ENCODE results near the gene PPFIBP2. TPM values are rescaled to one million over a fixed set of nuclear protein-coding genes. Genes with fewer than 3 reads are reported as not detected.
A peak's percentile ranks its signal among the peaks of the same experiment; 100 is the strongest.
"Not testable (repeated sequence)": the region's sequence is repeated elsewhere in the genome, so short reads cannot be mapped to it uniquely, and the experiment has no call there.

PPFIBP2 gene
- total RNA-seq, 1 experiment from 2014 or later = 5.7 TPM

- H3K27ac ChIP-seq (ENCODE audit: low read depth, low read length, poor library complexity, severe bottlenecking) = no peak overlapping the region
- TF ChIP-seq EZH2 (IDR thresholded peaks at IDR 0.05; ENCODE audit: borderline replicate concordance, low read depth, low read length, poor library complexity, severe bottlenecking) (no peak), CTCF (conservative IDR thresholded peaks at IDR 0.05; ENCODE audit: low read depth, low read length) (no peak)
- BruUV-seq (replicated peaks) = no TSS peak
- peaks cover 20% of the 10 kb centered on the region for H3K27me3 ChIP-seq (replicated peaks; ENCODE audit: insufficient read depth, low read depth, low read length, poor library complexity)
- peaks cover 8% of the 10 kb centered on the region for H3K4me1 ChIP-seq (ENCODE audit: insufficient read depth, low read length, poor library complexity, severe bottlenecking)
- H3K36me3 ChIP-seq (ENCODE audit: insufficient read depth, low read length, poor library complexity, severe bottlenecking) = no peaks in the 10 kb centered on the region
- intact Hi-C loops (cut with micrococcal nuclease; ENCODE audit: unreplicated experiment) = loop anchor here (5.0 kb wide), 1 partner anchor 178 kb away; no protein-coding TSS in a partner anchor
- no peak for DNase-seq (ENCODE audit: low spot score)
- CTCF ChIA-PET = no interaction called here
- H3K4me3 ChIP-seq (ENCODE audit: low read depth, low read length, poor library complexity, severe bottlenecking) = peak overlapping the region; percentile 61
- no peaks in the 10 kb centered on the region for H3K9me3 ChIP-seq (ENCODE audit: low read depth, low read length, poor library complexity, severe bottlenecking)
- POLR2A ChIA-PET (ENCODE audit: low non-redundant PET) = no interaction called here
Observed at GRCh38 chr11:7514099-7514591, 346 bp downstream of the PPFIBP2 start.

DNA sequence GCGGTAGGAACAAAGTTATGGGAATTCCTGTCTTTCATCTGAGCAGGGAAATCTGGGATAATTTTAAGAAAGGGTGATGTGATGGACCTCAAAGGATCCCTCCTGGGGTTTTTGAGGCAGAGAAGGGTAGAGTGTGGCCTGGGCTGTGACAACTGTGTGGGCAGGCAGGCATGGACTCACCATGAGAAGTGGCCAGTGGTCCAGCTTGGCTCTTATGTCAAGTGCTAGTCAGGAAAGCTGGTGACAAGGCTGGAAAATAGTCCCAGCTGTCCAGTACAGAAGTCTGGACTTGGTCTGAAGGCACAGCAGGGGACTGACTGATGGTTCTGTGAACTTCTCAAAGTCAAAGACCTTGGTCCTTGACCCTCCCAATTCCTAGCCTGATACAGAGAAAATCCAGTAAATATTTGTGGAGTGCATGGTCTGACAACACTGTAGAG lies 1.7 kb downstream of the PPFIBP2 start:
- no peak for DNase-seq (ENCODE audit: low spot score)
- H3K4me3 ChIP-seq (ENCODE audit: low read depth, low read length, poor library complexity, severe bottlenecking) = no peak overlapping the region
- peaks cover 20% of the 10 kb centered on the region for H3K27me3 ChIP-seq (replicated peaks; ENCODE audit: insufficient read depth, low read depth, low read length, poor library complexity)
- CTCF ChIA-PET = no interaction called here
- H3K9me3 ChIP-seq (ENCODE audit: low read depth, low read length, poor library complexity, severe bottlenecking) = no peaks in the 10 kb centered on the region
- no TSS peak for BruUV-seq (replicated peaks)
- no peak overlapping the region for H3K27ac ChIP-seq (ENCODE audit: low read depth, low read length, poor library complexity, severe bottlenecking)
- intact Hi-C loops (cut with micrococcal nuclease; ENCODE audit: unreplicated experiment) = no loop called here
- H3K4me1 ChIP-seq (ENCODE audit: insufficient read depth, low read length, poor library complexity, severe bottlenecking) = peaks cover 8% of the 10 kb centered on the region
- no peak for TF ChIP-seq CTCF (conservative IDR thresholded peaks at IDR 0.05; ENCODE audit: low read depth, low read length)
- POLR2A ChIA-PET (ENCODE audit: low non-redundant PET) = no interaction called here
- H3K36me3 ChIP-seq (ENCODE audit: insufficient read depth, low read length, poor library complexity, severe bottlenecking) = no peaks in the 10 kb centered on the region

DNA sequence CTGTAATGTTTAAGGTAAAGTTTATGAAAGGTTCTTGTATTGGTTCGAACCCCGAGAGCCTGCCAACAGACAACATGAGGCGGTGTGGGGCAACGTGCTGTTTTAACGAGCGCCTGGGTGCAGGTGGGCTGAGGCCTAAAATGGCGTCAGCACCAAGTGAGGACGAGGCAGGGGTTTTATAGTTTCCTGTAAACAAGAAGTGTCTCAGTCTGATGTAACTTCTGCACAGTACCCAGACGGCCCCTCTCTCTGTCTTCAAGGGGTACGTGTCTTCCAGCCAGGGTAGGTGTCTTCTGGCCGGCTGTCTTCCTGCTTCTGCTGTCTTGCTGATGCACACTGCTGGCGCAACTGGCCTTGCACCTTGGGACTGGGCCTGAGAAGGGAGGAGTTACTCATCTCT lies 2.7 kb downstream of the PPFIBP2 start:
- ChIA-PET CTCF (no interaction called here), POLR2A (ENCODE audit: low non-redundant PET) (no interaction called here)
- no TSS peak for BruUV-seq (replicated peaks)
- no peak for DNase-seq (ENCODE audit: low spot score)
- intact Hi-C loops (cut with micrococcal nuclease; ENCODE audit: unreplicated experiment) = no loop called here
- Histone ChIP-seq H3K9me3 (ENCODE audit: low read depth, low read length, poor library complexity, severe bottlenecking) (no peaks in the 10 kb centered on the region), H3K27ac (ENCODE audit: low read depth, low read length, poor library complexity, severe bottlenecking) (no peak overlapping the region), H3K4me3 (ENCODE audit: low read depth, low read length, poor library complexity, severe bottlenecking) (no peak overlapping the region), H3K36me3 (ENCODE audit: insufficient read depth, low read length, poor library complexity, severe bottlenecking) (no peaks in the 10 kb centered on the region), H3K27me3 (replicated peaks; ENCODE audit: insufficient read depth, low read depth, low read length, poor library complexity) (peaks cover 20% of the 10 kb centered on the region), H3K4me1 (ENCODE audit: insufficient read depth, low read length, poor library complexity, severe bottlenecking) (peaks cover 8% of the 10 kb centered on the region)
- TF ChIP-seq EZH2 (IDR thresholded peaks at IDR 0.05; ENCODE audit: borderline replicate concordance, low read depth, low read length, poor library complexity, severe bottlenecking) (no peak), CTCF (conservative IDR thresholded peaks at IDR 0.05; ENCODE audit: low read depth, low read length) (no peak)

DNA sequence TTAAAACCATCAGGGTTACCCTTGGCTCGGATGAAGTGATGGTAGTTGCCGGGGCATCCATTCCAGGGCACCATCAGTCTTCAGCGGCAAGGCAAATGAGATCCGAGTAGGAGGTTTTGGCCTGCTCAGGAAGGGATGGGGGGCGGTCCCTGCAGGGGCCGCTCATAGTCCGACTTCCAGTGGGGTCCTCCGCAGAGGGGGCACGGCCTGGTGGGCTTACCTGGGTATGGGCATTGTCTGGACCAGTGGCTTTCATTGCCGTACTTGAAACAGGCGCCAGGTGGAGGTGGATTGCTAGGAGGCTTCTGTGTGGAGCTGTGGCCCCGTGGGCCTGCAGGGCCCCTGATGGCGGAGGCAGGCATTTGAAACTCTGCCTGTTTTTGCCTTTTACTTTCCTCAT lies 3.9 kb downstream of the PPFIBP2 start:
- H3K27me3 ChIP-seq (replicated peaks; ENCODE audit: insufficient read depth, low read depth, low read length, poor library complexity) = peaks cover 20% of the 10 kb centered on the region
- intact Hi-C loops (cut with micrococcal nuclease; ENCODE audit: unreplicated experiment); H3K36me3 ChIP-seq (ENCODE audit: insufficient read depth, low read length, poor library complexity, severe bottlenecking); H3K4me1 ChIP-seq (ENCODE audit: insufficient read depth, low read length, poor library complexity, severe bottlenecking); CTCF ChIA-PET; BruUV-seq (replicated peaks); H3K9me3 ChIP-seq (ENCODE audit: low read depth, low read length, poor library complexity, severe bottlenecking); H3K4me3 ChIP-seq (ENCODE audit: low read depth, low read length, poor library complexity, severe bottlenecking); H3K27ac ChIP-seq (ENCODE audit: low read depth, low read length, poor library complexity, severe bottlenecking); POLR2A ChIA-PET (ENCODE audit: low non-redundant PET); DNase-seq (ENCODE audit: low spot score): not testable (repeated sequence)
